Measurements from ENCODE around the gene CDH4.

Gene CDH4

GRCh38 chr20:61356196-61356595 lies 104.1 kb downstream of the CDH4 start:
- DNase-seq (ENCODE audit: low read depth): no peak

- no peak for DNase-seq (ENCODE audit: low read depth)
Observed at GRCh38 chr20:61357119-61357518, 105.1 kb downstream of the CDH4 start.

- no peak for DNase-seq (ENCODE audit: low read depth)
Observed at GRCh38 chr20:61359254-61359653, 107.2 kb downstream of the CDH4 start.

- DNase-seq (ENCODE audit: low read depth): no peak
Observed at GRCh38 chr20:61360296-61360695, 108.2 kb downstream of the CDH4 start.

GRCh38 chr20:61360940-61361339 lies 108.9 kb downstream of the CDH4 start:
- DNase-seq (ENCODE audit: low read depth): no peak

GRCh38 chr20:61361501-61361900 lies 109.4 kb downstream of the CDH4 start:
- DNase-seq (ENCODE audit: low read depth): no peak

GRCh38 chr20:61364147-61364546 lies 112.1 kb downstream of the CDH4 start:
- no peak for DNase-seq (ENCODE audit: low read depth)

GRCh38 chr20:61366914-61367313 lies 114.9 kb downstream of the CDH4 start:
- DNase-seq (ENCODE audit: low read depth): no peak

GRCh38 chr20:61369731-61370520 lies 117.9 kb downstream of the CDH4 start:
- no peak for DNase-seq (ENCODE audit: low read depth)

GRCh38 chr20:61370841-61371303 lies 118.8 kb downstream of the CDH4 start:
- DNase-seq (ENCODE audit: low read depth): no peak

GRCh38 chr20:61371501-61372136 lies 119.6 kb downstream of the CDH4 start:
- no peak for DNase-seq (ENCODE audit: low read depth)

GRCh38 chr20:61372137-61373054 lies 120.3 kb downstream of the CDH4 start:
- DNase-seq (ENCODE audit: low read depth): no peak

- DNase-seq (ENCODE audit: low read depth): no peak
Observed at GRCh38 chr20:61373055-61373399, 121.0 kb downstream of the CDH4 start.

- DNase-seq (ENCODE audit: low read depth): no peak
Observed at GRCh38 chr20:61373956-61374545, 122.0 kb downstream of the CDH4 start.

GRCh38 chr20:61376541-61377240 lies 124.6 kb downstream of the CDH4 start:
- DNase-seq (ENCODE audit: low read depth): no peak

GRCh38 chr20:61378694-61379355 lies 126.8 kb downstream of the CDH4 start:
- no peak for DNase-seq (ENCODE audit: low read depth)

GRCh38 chr20:61379898-61380544 lies 128.0 kb downstream of the CDH4 start:
- DNase-seq (ENCODE audit: low read depth): no peak

- DNase-seq (ENCODE audit: low read depth): no peak
Observed at GRCh38 chr20:61380545-61380915, 128.5 kb downstream of the CDH4 start.

GRCh38 chr20:61382194-61382593 lies 130.1 kb downstream of the CDH4 start:
- no peak for DNase-seq (ENCODE audit: low read depth)

- no peak for DNase-seq (ENCODE audit: low read depth)
Observed at GRCh38 chr20:61385296-61385695, 133.2 kb downstream of the CDH4 start.

- no peak for DNase-seq (ENCODE audit: low read depth)
Observed at GRCh38 chr20:61385731-61386130, 133.7 kb downstream of the CDH4 start.
